HG03460 (cell line): Measurements from ENCODE around the gene CORO6.

Experiments used
- ATAC-seq: cut with Tn5 transposase; IDR thresholded peaks from one replicate; pipeline ENCODE4 v1.9.1; 2021; ENCODE audit not compliant: unreplicated experiment

CORO6 gene

GRCh38 chr17:29613856-29614255 lies 8.9 kb downstream of the CORO6 start:
- no peak for ATAC-seq

- no peak for ATAC-seq
These were observed 9.3 kb downstream of the CORO6 start for GRCh38 chr17:29613352-29613837.

GRCh38 chr17:29612404-29613280 lies 10.1 kb downstream of the CORO6 start:
- ATAC-seq, result no peak

- ATAC-seq, result no peak
These were observed 10.7 kb downstream of the CORO6 start for GRCh38 chr17:29612094-29612403.

GRCh38 chr17:29611351-29612093 lies 11.2 kb downstream of the CORO6 start:
- ATAC-seq, result no peak

GRCh38 chr17:29610395-29610794 lies 12.3 kb downstream of the CORO6 start:
- no peak for ATAC-seq

GRCh38 chr17:29608986-29609385 lies 13.7 kb downstream of the CORO6 start:
- ATAC-seq, result no peak

GRCh38 chr17:29607557-29608195 lies 15.0 kb downstream of the CORO6 start:
- ATAC-seq, result no peak

GRCh38 chr17:29603109-29603674 lies 19.5 kb downstream of the CORO6 start:
- ATAC-seq, result no peak

GRCh38 chr17:29597361-29598172 lies 25.1 kb downstream of the CORO6 start:
- no peak for ATAC-seq

GRCh38 chr17:29596811-29597210 lies 25.9 kb downstream of the CORO6 start:
- no peak for ATAC-seq

GRCh38 chr17:29595943-29596774 lies 26.6 kb downstream of the CORO6 start:
- no peak for ATAC-seq

GRCh38 chr17:29595107-29595942 lies 27.4 kb downstream of the CORO6 start:
- ATAC-seq, result no peak

GRCh38 chr17:29594519-29595090 lies 28.1 kb downstream of the CORO6 start:
- no peak for ATAC-seq

GRCh38 chr17:29593591-29594518 lies 28.9 kb downstream of the CORO6 start:
- ATAC-seq, result no peak

- ATAC-seq, result no peak
These were observed 29.7 kb downstream of the CORO6 start, which contains the start of gene ANKRD13B for GRCh38 chr17:29592850-29593551. Gene ANKRD13B, plus strand, starts transcription at chr17:29593132. Its CDS starts 490 bp downstream, at chr17:29593622.
